Stimulated activated CD4-positive, alpha-beta T cell treated with anti-CD3 and anti-CD28 coated beads, Interleukin-4, amount 100 ng/mL, for 1 hour (primary cell): ENCODE data around the gene KCNK18.
"Not testable (repeated sequence)": the region's sequence is repeated elsewhere in the genome, so short reads cannot be mapped to it uniquely, and the experiment has no call there.

Experiments used
- DNase-seq: peaks from one replicate; pipeline ENCODE4 v3.0.0-alpha.2; 2020

The KCNK18 gene

GRCh38 chr10:117222976-117223692 is 25.8 kb downstream of the KCNK18 start:
- no peak for DNase-seq

GRCh38 chr10:117223693-117224430 is 26.6 kb downstream of the KCNK18 start:
- DNase-seq, result no peak

- no peak for DNase-seq
Observed at GRCh38 chr10:117224881-117225280, 27.6 kb downstream of the KCNK18 start.

- DNase-seq, result no peak
Observed at GRCh38 chr10:117226813-117227451, 29.6 kb downstream of the KCNK18 start.

- DNase-seq, result no peak
Observed at GRCh38 chr10:117228210-117228609, 30.9 kb downstream of the KCNK18 start.

GRCh38 chr10:117230107-117230506 is 32.8 kb downstream of the KCNK18 start:
- DNase-seq, result not testable (repeated sequence)

GRCh38 chr10:117237401-117237991 is 40.2 kb downstream of the KCNK18 start:
- DNase-seq, result no peak

- no peak for DNase-seq
Observed at GRCh38 chr10:117239051-117239450, 41.8 kb downstream of the KCNK18 start.

GRCh38 chr10:117239721-117240620 is 42.7 kb downstream of the KCNK18 start:
- DNase-seq, result no peak

GRCh38 chr10:117240621-117241529 is 43.6 kb downstream of the KCNK18 start, which contains the start of gene SLC18A2:
Gene SLC18A2, plus strand, starts transcription at chr10:117241114. Its CDS starts 580 bp downstream, at chr10:117241694.
- no peak for DNase-seq

- no peak for DNase-seq
Observed at GRCh38 chr10:117241541-117242462, 44.5 kb downstream of the KCNK18 start.

- no peak for DNase-seq
Observed at GRCh38 chr10:117242463-117242832, 45.2 kb downstream of the KCNK18 start.

- no peak for DNase-seq
Observed at GRCh38 chr10:117246997-117247671, 49.8 kb downstream of the KCNK18 start.

- DNase-seq, result no peak
Observed at GRCh38 chr10:117248750-117249465, 51.6 kb downstream of the KCNK18 start.

- no peak for DNase-seq
Observed at GRCh38 chr10:117249493-117250093, 52.3 kb downstream of the KCNK18 start.

GRCh38 chr10:117250411-117250810 is 53.1 kb downstream of the KCNK18 start:
- no peak for DNase-seq

- DNase-seq, result no peak
Observed at GRCh38 chr10:117253908-117254307, 56.6 kb downstream of the KCNK18 start.

- DNase-seq, result no peak
Observed at GRCh38 chr10:117254338-117254737, 57.0 kb downstream of the KCNK18 start.
